Urothelium cell line (cell line): ENCODE results near the gene WWTR1.

Experiments
- DNase-seq: peaks from one replicate; pipeline ENCODE4 v3.0.0; 2011; ENCODE audit warnings: low spot score, mixed read lengths
- FAIRE-seq: peaks from 2 replicates; lab custom pipeline; 2011; peaks lifted over from hg19 to GRCh38; lab: Jason Lieb, UNC

Gene WWTR1

GRCh38 chr3:149625795-149626194, 32.0 kb downstream of the WWTR1 start:
- no peak for FAIRE-seq
- no peak for DNase-seq

- FAIRE-seq = no peak
- no peak for DNase-seq
Measured at GRCh38 chr3:149623824-149624223, 34.0 kb downstream of the WWTR1 start.

DNA sequence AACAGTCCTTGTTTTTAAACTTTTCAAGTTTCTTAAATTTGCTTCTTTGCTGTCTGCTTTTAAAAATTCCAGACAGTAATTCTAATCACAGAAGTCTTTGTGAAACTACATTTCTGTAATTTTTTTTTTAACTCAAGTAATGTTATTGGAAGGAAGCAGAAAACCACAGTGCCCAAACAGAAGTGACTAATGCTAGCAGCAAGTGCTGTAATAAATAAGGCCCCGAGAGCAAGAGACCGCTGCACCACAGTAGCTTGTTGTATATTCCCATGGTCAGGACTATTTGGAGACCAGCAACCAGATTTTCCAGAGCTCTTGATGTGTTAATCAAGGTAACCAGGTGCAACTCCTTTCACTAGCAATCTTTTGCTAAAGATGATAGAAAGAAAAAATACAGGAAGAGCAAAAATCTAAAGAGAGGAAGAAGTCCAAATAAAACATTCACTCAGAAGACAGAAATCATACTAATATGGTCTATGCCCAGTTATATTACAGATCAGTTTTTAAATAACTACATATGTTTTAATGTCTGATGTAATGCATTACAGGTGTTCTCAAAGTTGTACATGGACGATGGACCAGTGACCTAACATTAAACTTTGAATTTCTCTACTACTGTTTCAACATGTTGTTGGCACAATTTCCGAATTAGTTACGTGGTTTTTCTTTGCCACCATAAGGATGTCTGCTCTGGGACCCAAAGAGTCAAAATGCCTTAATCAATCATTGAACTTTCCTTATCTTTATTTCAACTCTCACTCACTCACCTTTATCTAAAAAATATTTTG, 36.4 kb downstream of the WWTR1 start:
- FAIRE-seq = no peak
- peak; percentile 60 for DNase-seq

- FAIRE-seq (no peak), DNase-seq (peak; percentile 21)
Measured at GRCh38 chr3:149620291-149621020, 37.4 kb downstream of the WWTR1 start.

GRCh38 chr3:149619136-149619535, 38.7 kb downstream of the WWTR1 start:
- no peak for FAIRE-seq

DNA sequence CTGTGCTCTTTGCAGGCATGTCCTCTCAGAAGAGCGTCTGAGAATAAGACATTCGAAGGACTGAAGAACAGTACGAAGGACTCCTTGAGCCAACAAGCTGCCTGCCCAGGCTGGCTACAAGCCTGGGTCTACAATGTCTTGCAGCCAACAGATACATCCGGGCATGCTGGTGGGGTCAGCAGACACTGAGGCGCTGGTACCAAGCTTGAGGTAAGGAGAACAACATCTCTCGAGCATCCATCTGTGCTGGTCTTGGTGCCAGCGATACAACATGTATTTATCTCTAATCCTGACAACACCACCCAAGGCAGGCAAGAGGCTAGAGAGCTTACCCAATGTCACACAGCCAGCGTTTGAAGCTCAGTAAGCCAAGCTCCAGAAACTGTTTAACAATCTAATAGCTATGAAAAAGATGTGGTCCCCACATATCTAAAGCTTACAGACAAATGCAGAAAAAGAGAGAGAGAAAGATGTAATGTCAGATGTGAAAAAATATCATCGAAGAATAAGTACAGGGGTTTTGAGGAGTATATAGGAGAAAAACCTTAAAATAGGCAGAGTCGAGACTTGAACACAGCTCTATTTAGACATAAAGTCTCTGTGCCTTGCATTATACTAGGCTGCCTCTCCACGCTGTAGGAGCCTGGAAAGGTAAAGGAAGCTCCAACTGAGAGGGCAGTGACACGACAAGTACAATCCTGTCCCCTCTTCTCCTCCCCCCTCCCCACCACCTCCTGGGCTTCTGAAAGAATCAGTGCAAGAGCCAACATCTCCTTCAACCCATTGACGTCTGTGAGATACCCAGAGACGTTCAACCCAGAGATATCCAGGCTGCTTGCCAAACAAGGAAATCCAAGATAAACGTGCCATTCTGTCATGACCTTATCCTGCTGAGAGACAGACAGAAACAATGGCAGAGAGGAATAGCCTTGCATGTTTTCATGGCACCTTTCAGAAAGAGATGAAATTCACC, 39.4 kb downstream of the WWTR1 start:
- DNase-seq (no peak), FAIRE-seq (no peak)

More at GRCh38 chr3:149619136-149619535, 38.7 kb downstream of the WWTR1 start:
- no peak for DNase-seq

- FAIRE-seq = no peak
- no peak for DNase-seq
Measured at GRCh38 chr3:149615731-149616221, 42.0 kb downstream of the WWTR1 start.

DNA sequence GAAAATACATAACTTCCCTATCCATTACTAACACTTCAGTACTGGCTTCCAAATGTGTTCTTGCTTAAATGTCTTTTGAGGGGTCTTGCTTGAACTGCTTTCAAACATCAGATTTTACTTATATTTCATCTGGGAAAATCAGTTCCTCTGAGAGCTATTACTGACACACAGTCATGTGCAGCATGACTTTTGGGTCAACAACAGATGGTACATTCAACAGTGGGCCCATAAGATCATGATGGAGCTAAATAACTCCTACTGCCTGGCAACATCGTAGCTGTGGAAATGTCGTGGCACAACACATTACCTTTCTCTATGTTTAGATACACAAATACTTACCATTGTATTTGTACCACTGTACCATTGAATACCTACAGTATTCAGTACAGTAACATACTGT, 43.8 kb downstream of the WWTR1 start:
- FAIRE-seq (no peak), DNase-seq (no peak)

GRCh38 chr3:149612456-149612855, 45.4 kb downstream of the WWTR1 start:
- DNase-seq (no peak), FAIRE-seq (no peak)

DNA sequence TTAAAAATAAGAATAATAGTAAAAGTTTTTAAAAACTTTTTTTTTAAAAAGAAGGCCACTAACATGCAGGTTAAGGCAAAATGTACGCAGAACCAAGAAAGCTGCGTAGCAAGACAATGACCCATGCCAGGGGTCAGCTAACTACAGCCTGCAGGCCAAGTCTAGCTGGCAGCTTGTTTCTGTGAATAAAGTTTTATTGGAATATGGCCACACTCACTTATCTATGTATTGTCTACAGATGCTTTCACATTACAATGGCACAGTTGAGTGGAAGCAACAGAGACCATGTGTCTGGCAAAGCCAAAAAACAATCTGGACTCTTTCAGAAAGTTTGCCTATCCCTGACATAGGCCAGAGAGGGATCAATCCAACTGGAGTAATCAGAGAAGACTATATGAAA, 46.7 kb downstream of the WWTR1 start:
- no peak for DNase-seq
- FAIRE-seq = no peak

DNA sequence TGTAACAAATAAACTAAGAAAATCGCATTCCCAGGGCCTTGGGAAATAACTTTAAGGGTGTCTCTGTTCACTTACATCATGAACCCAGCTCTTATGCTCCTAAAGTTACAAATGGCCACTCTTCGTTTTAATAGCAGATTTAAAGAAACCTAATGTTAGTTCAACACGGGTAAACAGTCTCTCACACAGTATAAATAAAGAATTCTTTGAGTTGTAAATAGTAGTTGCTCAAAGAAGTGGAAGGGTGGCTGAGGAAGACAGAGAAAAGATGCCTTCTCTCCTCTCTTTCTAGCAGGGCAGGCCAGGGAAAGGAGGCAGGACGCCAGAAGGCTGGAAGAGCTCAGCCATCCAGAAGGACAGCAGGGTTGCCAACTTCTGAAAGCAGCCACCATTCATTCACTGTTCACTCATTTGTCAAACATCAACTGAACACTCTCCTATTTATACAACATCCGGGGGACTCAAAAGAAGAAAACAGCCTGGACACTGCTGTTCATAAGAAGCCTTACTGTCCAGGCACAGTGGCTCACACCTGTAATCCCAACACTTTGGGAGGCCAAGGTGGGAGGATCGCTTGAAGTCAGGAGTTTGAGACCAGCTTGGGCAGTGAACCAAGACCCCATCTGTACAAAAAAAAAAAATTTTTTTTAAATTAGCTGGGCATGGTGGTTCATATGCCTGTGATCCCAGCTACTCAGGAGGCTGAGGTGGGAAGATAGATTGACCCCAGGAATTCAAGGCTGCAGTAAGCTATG, 47.3 kb downstream of the WWTR1 start:
- FAIRE-seq (no peak), DNase-seq (no peak)

GRCh38 chr3:149609595-149609994, 48.2 kb downstream of the WWTR1 start:
- FAIRE-seq = no peak
- DNase-seq = no peak

DNA sequence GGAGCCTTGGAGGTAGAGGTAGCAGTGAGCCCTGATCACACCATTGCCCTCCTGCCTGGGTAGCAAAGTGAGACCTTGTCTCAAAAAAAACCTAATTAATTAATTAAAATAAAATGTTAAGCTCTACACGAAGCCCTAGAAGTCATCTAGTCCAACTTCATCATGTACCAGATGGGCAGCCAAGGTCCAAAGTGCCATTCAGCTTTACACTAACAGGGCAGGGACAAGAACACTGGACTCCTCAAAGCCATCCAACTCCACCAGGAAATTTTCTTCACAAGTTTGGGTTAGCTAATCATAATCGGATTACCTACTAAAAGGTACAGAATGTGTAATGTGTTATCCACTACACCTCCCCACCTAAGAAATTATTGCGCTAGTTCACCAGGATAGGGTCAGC, 48.8 kb downstream of the WWTR1 start:
- FAIRE-seq (no peak), DNase-seq (no peak)

DNA sequence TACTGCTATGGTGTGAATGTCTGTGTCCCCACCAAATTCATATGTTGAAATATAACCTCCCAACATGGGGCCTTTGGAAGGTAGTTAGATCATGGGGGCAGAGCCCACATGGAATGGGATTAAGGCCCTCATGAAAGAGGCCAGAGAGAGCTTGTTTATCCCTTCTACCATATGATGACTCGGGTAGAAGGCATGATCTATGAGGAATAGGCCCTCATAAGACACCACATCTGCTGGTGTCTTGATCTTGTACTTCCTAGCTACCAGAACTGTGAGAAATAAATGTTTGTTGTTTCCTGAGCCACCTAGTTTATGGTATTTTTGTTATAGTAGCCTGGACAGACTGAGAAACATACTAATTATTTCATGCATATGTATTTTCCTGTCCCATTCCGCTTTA, 51.9 kb downstream of the WWTR1 start:
- FAIRE-seq = no peak
- no peak for DNase-seq

GRCh38 chr3:149604125-149604875, 53.5 kb downstream of the WWTR1 start:
- FAIRE-seq (no peak), DNase-seq (no peak)

GRCh38 chr3:149603126-149604074, 54.4 kb downstream of the WWTR1 start:
- DNase-seq (no peak), FAIRE-seq (no peak)

GRCh38 chr3:149600634-149601033, 57.2 kb downstream of the WWTR1 start:
- no peak for DNase-seq
- no peak for FAIRE-seq

GRCh38 chr3:149599236-149599635, 58.6 kb downstream of the WWTR1 start:
- DNase-seq (no peak), FAIRE-seq (no peak)
